Left ventricle myocardium inferior (tissue), 1 donor: ENCODE data around the gene PIK3R6. TPM values are rescaled to one million over a fixed set of nuclear protein-coding genes. Genes with fewer than 3 reads are reported as not detected.

Source experiments
- DNase-seq: peaks from one replicate; pipeline ENCODE4 v3.0.0-alpha.2; 2020
- H3K27ac ChIP-seq: fragments of 200-600 bp; replicated peaks from 2 replicates; pipeline ENCODE4 v1.8.0; 2021
- H3K27me3 ChIP-seq: fragments of 200-600 bp; 2 replicates; pipeline ENCODE4 v1.8.0; 2021; ENCODE audit warnings: low read depth
- H3K36me3 ChIP-seq: fragments of 200-600 bp; 2 replicates; pipeline ENCODE4 v1.8.0; 2021
- H3K4me1 ChIP-seq: fragments of 200-600 bp; 2 replicates; pipeline ENCODE4 v1.8.0; 2021
- H3K4me3 ChIP-seq: fragments of 200-600 bp; 2 replicates; pipeline ENCODE4 v1.8.0; 2021; ENCODE audit warnings: mild to moderate bottlenecking, moderate library complexity
- H3K9me3 ChIP-seq: fragments of 200-600 bp; replicated peaks from 2 replicates; pipeline ENCODE4 v1.8.0; 2021
- intact Hi-C: fragments of 100-400 bp; cut with micrococcal nuclease; formaldehyde crosslinking; loops from one replicate; pipeline ENCODE4 v1.11.0; 2022
- total RNA-seq: library from RNA; stranded (reverse); fragmentation: NEBNext Ultra II Directional; extraction: Animal tissue kit (Norgen Biotek cat#: 25700); gene quantifications from one replicate; pipeline ENCODE4 v1.2.1, GENCODE V29; 2021
- TF ChIP-seq, protein P1 (sequence below): fragments of 200-600 bp; IDR thresholded peaks from 2 replicates; pipeline ENCODE4 v1.8.0; 2021; ENCODE audit warnings: antibody characterized with exemption, mild to moderate bottlenecking, borderline replicate concordance
- donor health status: DM: no; HTN: yes; CAD: no; lungs with severe emphysema.

The PIK3R6 gene
- total RNA-seq, 1 donor from 2014 or later, result 1.2 TPM

DNA sequence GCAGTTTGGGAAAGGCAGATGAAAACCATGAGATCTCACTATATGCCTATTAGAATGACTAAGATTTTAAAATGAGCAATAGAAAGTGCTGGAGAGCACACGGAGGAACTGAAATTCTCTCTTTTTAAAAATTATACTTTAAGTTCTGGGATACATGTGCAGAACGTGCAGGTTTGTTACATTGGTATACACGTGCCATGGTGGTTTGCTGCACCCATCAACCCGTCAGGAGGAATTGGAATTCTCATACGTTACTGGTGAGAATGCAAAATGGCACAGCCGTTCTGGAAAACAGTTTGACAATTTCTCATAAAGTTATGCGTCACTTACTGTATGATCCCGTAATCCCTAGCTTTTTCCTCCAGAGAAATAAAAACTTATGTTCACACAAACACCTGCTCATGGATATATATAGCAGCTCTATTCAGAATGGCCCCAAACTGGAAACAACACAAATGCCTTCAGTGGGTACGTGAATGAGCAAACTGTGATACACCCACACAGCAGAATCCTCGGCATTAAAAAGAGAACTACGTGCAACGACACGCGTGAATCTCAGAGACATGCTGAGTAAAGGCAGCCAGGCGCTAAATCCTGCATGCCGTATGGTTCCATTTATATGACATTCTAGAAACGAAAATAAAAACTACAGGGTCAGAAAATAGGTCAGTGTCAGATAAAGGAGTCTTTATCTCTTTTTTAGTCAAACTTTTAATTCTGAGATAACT is 11.8 kb downstream of the PIK3R6 start:
- intact Hi-C loops, result no loop called here
- TF ChIP-seq, protein P1, sequence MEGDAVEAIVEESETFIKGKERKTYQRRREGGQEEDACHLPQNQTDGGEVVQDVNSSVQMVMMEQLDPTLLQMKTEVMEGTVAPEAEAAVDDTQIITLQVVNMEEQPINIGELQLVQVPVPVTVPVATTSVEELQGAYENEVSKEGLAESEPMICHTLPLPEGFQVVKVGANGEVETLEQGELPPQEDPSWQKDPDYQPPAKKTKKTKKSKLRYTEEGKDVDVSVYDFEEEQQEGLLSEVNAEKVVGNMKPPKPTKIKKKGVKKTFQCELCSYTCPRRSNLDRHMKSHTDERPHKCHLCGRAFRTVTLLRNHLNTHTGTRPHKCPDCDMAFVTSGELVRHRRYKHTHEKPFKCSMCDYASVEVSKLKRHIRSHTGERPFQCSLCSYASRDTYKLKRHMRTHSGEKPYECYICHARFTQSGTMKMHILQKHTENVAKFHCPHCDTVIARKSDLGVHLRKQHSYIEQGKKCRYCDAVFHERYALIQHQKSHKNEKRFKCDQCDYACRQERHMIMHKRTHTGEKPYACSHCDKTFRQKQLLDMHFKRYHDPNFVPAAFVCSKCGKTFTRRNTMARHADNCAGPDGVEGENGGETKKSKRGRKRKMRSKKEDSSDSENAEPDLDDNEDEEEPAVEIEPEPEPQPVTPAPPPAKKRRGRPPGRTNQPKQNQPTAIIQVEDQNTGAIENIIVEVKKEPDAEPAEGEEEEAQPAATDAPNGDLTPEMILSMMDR, result no peak
- Histone ChIP-seq H3K4me1 (peaks cover 30% of the 10 kb centered on the region), H3K4me3 (no peak overlapping the region), H3K9me3 (no peaks in the 10 kb centered on the region), H3K36me3 (no peaks in the 10 kb centered on the region), H3K27me3 (no peaks in the 10 kb centered on the region), H3K27ac (no peak overlapping the region)
- no peak for DNase-seq

DNA sequence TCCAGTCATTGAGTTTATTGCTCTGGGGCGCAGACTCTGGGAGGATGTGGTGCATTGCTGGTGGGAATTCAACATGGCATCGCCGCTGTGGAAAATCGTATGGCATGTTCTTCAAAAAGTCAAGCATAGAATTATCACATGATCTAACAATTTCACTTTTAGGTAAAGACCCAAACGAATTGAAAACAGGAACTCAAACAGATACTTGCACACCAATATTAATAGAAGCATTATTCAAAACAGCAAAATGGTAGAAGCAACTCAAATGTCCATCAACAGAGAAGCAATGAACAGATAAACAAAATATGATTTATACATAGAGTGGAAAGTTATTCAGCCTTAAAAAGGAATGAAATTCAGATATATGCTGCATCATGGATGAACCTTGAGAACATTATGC is 15.9 kb downstream of the PIK3R6 start:
- peaks cover 22% of the 10 kb centered on the region for H3K4me1 ChIP-seq
- H3K9me3 ChIP-seq, result no peaks in the 10 kb centered on the region
- TF ChIP-seq, protein P1, result no peak
- DNase-seq, result no peak
- intact Hi-C loops, result no loop called here
- H3K4me3 ChIP-seq, result no peak overlapping the region
- no peaks in the 10 kb centered on the region for H3K27me3 ChIP-seq
- no peaks in the 10 kb centered on the region for H3K36me3 ChIP-seq
- H3K27ac ChIP-seq, result no peak overlapping the region

DNA sequence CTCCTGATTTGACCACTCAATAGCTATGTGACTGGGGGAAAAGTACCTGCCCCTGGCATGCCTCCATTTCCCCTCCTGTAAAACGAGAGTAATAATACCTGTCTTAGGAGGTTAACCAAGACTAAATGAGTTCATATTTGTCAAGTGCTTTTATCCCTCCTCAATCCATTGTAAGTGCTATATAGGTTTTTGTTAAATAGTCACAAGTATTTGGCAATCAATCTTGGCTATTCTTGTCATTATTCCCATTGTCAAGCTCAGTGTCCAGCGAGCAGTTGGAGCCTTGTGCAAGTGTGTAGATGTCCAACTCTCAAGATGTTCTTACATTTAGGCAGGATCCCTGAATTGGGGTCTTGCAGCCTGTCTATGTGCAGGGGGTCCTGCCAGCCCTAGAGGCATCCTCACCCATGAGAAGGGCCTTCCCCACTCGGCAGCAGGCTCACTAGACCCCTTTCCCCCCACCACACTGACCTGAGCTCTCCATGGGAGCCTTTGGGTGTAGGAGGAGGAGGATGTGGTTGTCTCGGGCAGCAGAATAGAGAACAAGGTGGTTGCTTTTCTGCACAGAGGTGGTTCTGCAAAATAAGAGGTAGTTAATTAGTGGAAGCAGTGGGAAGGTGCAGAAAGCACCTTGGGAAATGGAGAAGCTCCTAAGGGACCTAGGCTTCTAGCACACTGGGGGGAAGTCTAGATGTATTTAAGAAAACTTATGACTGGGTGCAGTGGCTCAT is 18.0 kb downstream of the PIK3R6 start:
- TF ChIP-seq, protein P1, result no peak
- H3K4me1 ChIP-seq, result peaks cover 28% of the 10 kb centered on the region
- no peaks in the 10 kb centered on the region for H3K27me3 ChIP-seq
- H3K27ac ChIP-seq, result no peak overlapping the region
- no peaks in the 10 kb centered on the region for H3K36me3 ChIP-seq
- DNase-seq, result no peak
- intact Hi-C loops, result no loop called here
- no peak overlapping the region for H3K4me3 ChIP-seq
- H3K9me3 ChIP-seq, result no peaks in the 10 kb centered on the region

DNA sequence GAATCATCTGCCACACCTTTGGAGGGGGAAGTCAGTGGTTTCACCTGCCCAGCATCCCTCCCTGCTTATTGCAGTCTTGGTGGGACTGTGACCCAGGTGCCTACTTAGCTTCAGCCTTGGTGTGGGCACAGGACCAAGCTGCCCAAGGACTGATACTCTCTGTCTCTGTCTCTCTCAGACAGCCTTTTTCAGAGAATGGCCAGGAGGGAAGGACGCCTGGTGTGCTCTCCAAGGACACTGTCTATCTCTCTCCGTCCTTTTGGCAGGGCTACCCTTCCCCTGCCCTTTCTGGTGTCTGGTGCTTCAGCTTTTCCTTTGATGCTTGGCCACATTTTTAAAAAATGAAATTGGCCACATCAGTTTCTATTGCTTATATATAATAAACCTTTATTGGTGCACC is 19.6 kb downstream of the PIK3R6 start:
- Histone ChIP-seq H3K9me3 (no peaks in the 10 kb centered on the region), H3K36me3 (no peaks in the 10 kb centered on the region), H3K4me3 (no peak overlapping the region), H3K4me1 (peaks cover 28% of the 10 kb centered on the region), H3K27me3 (no peaks in the 10 kb centered on the region), H3K27ac (peak overlapping the region; percentile 92)
- DNase-seq, result no peak
- TF ChIP-seq, protein P1, result no peak
- intact Hi-C loops, result no loop called here

DNA sequence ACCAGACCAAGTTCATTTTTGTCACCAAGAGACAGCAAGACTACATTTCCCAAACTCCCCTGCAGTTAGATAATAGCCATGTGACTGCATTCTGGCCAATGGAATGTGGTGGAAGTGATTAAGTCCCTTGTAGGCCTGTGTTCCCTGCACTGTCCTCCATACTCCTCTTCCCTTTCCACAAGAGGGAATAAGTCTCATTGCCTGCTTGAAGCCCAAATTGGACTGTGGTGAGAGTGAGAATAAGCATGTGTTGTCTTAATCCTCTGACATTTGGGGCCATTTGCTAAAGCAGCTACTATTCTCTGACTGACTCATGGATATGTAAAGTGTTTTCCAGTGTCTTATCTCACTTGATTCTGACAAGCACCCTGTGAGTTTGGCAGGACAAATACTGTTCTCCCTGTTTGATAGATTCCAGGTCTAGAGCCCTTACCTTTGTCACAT is 20.7 kb downstream of the PIK3R6 start:
- Histone ChIP-seq H3K4me1 (peaks cover 28% of the 10 kb centered on the region), H3K27me3 (no peaks in the 10 kb centered on the region), H3K27ac (peak overlapping the region; percentile 92), H3K9me3 (no peaks in the 10 kb centered on the region), H3K4me3 (no peak overlapping the region), H3K36me3 (no peaks in the 10 kb centered on the region)
- TF ChIP-seq, protein P1, result no peak
- intact Hi-C loops, result no loop called here
- DNase-seq, result no peak
